Right ventricle myocardium superior (tissue), 1 donor: ENCODE results near the gene PDZD4. TPM values are rescaled to one million over a fixed set of nuclear protein-coding genes. Genes with fewer than 3 reads are reported as not detected.

Experiments
- ATAC-seq: fragments of 200-7000 bp; cut with Tn5 transposase; one replicate; pipeline ENCODE4 v1.9.1; 2020; ENCODE audit warnings: mild to moderate bottlenecking; ENCODE audit not compliant: poor library complexity
- DNase-seq: peaks from one replicate; pipeline ENCODE4 v3.0.0-alpha.2; 2020
- intact Hi-C: fragments of 100-400 bp; cut with DNase I; formaldehyde crosslinking; loops from one replicate; pipeline ENCODE4 v1.11.2; 2022
- total RNA-seq: library from RNA; stranded (reverse); fragmentation: NEBNext Ultra II Directional; extraction: Animal tissue kit (Norgen Biotek cat#: 25700); gene quantifications from one replicate; pipeline ENCODE4 v1.2.1, GENCODE V29; 2021
- donor health status: DM: no; HTN: yes; CAD: no; lungs with severe emphysema.

Gene PDZD4
- total RNA-seq, 1 donor from 2014 or later, result 2.6 TPM

DNA sequence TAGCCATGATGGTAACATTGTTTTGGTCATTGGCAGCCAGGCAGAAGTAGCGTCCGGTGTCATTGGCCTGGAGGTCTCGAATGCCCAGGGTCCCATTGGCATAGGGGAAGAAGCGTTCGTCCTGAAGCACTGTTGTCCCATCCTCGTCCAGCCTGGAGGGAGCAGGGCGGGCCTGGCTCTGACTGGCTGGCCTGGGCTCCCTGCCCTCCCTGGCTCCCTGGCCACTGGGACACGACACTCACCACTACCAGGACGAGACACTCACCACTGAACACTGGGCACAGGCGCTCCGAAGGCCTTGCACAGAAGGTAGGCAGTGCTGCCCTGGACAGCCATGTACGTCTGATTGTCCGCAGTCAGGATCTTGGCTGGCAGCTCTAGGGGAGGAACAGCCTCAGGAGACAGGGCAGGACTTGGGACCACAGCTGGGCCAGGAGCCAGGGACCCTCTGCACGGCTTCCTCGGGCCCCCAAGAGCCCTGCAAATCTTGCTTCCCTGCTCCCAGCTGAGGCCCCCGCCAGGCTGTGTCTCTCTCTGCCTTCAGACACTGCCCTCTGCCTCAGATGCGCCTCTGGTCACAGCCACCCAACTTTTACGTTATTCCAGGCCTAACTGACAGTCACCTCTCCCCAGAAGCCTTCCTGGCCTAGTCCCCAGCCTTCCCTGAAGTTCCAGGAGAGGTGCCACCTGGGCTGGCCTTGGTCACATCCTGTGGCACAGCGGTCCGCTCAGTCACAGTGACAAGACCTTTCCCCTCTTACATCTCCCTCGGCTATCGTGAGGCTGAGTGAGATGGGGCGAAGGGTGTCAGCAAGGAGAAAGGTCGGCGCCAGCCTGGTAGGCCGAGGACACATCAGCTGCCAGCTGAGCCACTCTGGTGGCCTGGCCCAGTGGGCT lies 38.5 kb upstream of the PDZD4 start:
- ATAC-seq (no peak), DNase-seq (no peak)
- intact Hi-C loops, result no loop called here

DNA sequence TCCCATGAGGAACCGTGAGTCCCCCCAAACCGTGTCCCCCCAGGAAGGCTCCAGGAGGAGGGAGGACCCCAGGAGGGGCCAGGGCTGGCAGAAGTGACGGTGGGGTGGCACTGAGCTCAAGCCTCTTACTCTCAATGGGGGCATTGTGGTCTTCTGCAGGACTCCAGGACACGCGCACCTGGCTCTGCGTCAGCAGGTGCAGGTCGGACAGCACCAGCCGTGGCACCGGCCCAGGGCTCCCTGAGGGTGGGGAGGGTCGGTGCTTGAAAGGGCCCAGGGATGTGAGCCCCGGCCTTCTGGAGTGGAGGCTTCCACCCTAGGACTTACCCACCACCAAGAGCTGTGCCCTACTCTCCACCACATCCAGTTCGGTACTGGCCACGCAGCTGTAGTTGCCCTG lies 37.3 kb upstream of the PDZD4 start:
- no peak for ATAC-seq
- no peak for DNase-seq
- intact Hi-C loops, result no loop called here

DNA sequence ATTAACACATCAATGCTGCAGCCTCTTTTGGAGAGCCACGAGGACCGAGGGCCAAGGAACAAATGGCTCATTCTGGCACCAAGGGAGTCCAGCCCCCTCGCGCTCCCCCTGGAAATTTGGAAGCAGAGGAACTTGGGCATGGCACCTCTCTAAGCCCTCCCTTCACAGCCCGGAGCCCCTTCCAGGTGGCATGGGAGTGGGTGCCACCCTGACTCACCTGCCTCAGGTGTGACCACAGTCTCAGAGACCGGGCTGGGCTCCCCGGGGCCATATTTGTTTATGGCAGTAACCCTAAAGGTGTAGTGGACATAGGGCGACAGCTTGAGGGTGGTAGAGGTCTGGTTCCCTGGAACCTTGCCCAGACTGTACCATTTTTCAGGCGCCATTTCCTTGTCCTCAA lies 36.8 kb upstream of the PDZD4 start:
- DNase-seq (no peak), ATAC-seq (no peak)
- intact Hi-C loops, result no loop called here

DNA sequence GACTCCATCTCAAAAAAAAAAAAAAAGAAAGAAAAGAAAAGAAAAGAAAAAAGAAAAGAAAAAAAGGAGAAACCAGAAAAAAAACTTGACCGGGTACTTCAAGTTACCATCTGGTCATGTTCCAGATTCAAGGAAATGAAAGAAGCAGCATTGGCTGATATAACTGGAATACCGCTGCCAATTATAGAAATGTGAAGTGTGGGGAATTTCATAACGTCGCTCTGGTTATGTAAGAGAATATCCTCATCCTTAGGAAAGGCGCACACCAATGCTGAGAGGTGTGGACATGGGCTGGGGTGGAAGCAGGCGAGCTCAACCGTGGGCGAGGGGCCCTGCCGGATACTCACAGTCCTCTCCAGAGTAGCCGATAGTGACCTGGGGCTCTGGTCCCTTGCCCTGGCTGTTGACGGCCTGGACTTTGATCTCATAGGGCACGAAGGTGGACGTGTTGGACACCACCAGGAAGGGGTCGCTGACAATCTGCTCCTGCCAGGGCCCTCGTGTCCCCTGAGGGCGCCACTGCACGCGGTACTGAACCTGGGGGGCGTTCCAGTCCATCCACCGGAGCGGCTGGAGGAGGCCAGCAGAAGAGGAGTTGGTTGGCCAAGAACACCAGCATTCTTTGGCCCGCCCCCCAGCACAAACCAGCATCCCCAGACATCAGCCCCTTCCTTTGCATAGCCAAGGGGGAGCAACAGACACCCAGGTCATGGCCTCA lies 36.1 kb upstream of the PDZD4 start:
- intact Hi-C loops, result no loop called here
- ATAC-seq (no peak), DNase-seq (no peak)

GRCh38 chrX:153865685-153866084 lies 35.3 kb upstream of the PDZD4 start:
- DNase-seq, result no peak
- ATAC-seq, result no peak
- intact Hi-C loops, result no loop called here

GRCh38 chrX:153865321-153865580 lies 34.9 kb upstream of the PDZD4 start:
- DNase-seq (no peak), ATAC-seq (no peak)
- intact Hi-C loops, result no loop called here

GRCh38 chrX:153864561-153865320 lies 34.4 kb upstream of the PDZD4 start:
- intact Hi-C loops, result no loop called here
- DNase-seq (no peak), ATAC-seq (no peak)

DNA sequence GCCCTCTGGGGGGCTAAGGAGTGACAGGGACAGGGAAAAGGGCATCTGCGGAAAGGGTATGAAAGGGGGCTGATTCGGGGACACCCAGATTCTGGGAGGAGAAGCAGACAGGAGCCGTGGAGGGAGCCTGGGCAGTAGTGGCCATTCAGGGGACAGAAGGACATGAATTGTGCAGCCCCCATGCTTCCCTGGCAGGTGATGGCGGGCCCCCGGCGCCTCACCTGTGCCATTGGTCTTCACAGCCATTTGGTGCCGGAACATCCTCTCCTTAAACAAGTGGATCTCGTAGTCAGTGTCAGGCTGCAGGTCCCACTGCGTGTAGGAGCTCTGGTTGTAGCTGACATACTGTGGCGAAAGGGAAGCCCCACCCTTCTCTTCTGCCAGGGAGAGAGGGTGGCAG lies 33.8 kb upstream of the PDZD4 start:
- ATAC-seq, result no peak
- intact Hi-C loops, result no loop called here
- DNase-seq, result no peak

DNA sequence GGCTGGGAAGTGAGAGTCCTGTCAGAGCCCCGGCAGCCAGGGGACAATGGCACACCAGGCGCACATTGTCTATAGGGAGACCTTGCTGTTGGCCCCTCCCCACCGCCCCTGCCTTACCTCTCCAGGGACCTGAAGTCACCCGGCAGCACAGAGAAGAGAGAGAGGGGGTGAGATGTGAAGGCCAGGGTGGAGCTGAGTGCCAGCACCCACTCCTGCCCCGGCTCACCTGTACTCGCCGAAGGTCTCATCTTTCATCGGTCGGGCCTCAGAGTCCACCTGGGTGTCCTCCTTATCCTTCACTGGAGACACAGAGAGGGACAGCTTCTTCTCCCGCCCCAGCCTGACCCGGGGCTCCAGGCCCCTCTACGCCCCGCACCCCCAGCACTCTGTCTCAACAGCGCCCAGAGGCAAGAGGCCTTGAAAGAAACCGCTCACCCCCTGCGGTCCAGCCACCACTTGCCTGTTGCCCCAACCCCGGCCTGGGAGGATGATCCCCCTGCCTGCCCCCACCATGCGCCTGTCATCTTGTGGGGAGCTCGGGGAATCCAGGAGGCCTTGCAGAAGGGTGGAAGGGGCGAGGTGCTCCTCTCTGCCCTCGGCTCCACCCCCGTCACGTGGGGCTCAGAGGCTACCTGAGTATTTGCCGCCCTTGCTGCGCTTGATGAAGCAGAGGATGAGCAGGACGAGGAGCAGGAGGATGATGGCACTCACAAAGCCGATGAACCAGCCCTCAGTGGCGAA lies 33.1 kb upstream of the PDZD4 start:
- intact Hi-C loops, result no loop called here
- DNase-seq, result no peak
- ATAC-seq, result no peak

DNA sequence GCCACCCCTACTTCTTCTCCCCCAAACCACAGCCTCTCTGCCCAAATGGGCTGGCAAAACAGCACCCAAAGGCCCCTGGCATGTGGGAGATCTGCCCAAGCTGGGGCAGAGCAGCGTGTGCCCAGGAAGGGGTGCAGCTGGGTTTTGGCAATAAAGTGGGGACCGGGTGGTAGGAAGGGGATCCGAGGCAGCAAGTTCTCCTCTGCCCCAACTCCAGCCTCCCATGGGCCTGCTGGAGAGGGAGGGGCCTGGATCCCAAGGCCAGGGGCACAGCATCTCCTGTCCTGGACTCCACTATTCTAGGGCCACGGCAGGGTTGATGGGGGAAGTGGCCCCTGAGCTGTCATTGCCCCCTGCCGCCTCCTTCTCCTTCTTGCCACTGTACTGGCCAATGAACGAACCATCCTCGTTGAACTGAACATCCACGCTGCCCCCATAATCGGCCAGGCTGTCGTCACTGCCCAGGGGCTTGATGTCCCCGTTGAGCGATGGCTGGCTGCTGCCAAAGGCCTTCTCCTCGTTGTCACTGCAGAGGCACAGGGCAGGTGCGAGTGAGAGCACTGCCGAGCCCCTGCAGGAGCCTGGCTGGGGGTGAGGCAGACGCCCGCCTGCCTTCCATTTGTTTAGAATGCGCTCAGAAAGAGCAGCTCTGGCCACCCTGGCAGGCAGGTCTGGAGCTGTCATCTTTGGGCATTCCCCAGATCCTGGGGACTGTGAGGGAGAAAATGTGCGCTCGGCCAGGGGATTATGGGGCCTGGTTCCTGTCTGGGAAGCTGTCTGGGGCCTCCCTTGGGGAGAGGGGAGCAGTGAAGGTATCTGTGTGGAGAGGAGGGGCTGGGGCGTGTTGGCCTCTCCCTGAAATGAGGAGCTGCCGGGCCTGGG lies 32.3 kb upstream of the PDZD4 start:
- ATAC-seq (no peak), DNase-seq (no peak)
- intact Hi-C loops, result no loop called here

- intact Hi-C loops, result no loop called here
- no peak for ATAC-seq
- no peak for DNase-seq
Measured at GRCh38 chrX:153861733-153862310, 31.5 kb upstream of the PDZD4 start.

GRCh38 chrX:153861151-153861550 lies 30.8 kb upstream of the PDZD4 start:
- DNase-seq, result no peak
- intact Hi-C loops, result no loop called here
- no peak for ATAC-seq

DNA sequence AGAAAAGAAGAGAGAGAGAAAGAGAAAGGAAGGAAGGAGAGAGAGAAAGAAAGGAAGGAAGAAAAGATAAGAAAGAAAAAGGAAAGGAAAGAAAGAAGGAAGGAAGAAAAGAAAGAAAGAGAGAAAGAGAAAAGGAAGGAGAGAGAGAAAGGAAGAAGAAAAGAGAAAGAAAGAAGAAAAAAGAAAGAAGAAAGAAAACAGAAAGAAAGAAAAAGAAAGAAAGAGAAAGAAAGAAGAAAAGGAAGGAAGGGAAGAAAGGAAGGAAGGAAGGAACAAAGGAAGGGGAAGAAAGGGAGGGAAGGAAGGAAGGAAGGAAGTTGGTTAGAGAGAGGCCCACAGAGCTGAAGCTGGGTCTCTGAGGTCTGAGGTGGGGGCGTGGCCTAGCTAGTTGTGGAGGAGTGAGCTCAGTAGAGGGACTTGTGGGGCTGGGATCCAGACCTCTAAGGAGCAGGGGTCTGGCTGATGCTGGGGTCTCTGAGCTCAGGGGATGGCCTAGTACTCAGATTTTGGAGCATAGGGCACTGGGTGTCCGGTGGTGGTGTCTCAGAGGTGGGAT lies 27.1 kb upstream of the PDZD4 start:
- ATAC-seq (no peak), DNase-seq (no peak)
- intact Hi-C loops, result no loop called here

GRCh38 chrX:153854702-153855101 lies 24.4 kb upstream of the PDZD4 start:
- intact Hi-C loops, result no loop called here
- DNase-seq (no peak), ATAC-seq (no peak)

GRCh38 chrX:153853902-153854267 lies 23.5 kb upstream of the PDZD4 start:
- intact Hi-C loops, result no loop called here
- DNase-seq (no peak), ATAC-seq (no peak)

DNA sequence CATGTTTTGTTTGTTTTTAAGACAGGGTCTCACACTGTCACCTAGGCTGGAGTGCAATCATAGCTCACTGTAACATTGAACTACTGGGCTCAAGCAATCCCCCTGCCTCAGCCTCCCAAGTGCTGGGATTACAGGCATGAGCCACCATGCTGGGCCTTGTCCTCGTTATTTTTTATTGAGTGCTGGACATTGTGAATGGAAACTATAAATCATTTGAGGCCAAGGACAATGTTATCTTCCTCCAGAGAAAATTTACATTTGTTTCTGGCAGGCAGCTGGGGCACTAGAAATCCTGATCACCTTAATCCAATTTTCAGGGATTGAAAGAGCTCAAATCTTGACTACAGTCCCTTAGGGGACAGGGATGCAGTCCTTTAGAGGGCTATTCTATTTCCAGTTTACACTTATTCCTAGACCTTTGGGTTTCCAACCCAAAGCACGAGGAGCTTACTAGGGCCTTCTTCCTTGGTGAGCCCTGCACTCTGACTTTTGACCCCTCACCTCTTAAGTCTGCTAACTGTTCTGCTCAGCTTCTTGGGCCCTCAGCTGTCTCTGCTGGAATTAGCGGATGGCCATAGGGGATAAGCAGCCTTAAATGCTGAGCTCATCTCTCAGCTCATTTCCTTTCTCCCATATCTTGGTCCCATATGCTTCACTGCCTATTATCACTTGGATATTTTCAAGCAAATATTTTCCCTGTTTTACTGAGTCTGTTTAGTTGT lies 23.0 kb upstream of the PDZD4 start:
- intact Hi-C loops, result no loop called here

GRCh38 chrX:153851981-153852380 lies 21.6 kb upstream of the PDZD4 start:
- ATAC-seq (no peak), DNase-seq (no peak)
- intact Hi-C loops, result no loop called here

More for the DNA sequence above, 23.0 kb upstream of the PDZD4 start:
- DNase-seq, result no peak
- no peak for ATAC-seq
